ENCODE measurements around the gene E2F4. TPM values are rescaled to one million over a fixed set of nuclear protein-coding genes. Genes with fewer than 3 reads are reported as not detected.

The E2F4 gene
- total and polyA plus RNA-seq, 2 of the 13 experiments (the other 11 are each of a cell fraction or from before 2014, with no cell fraction given), result 84.8 to 91.2 TPM

- TF ChIP-seq IRX3 (CRISPR knock-in tag; IDR thresholded peaks at IDR 0.05; ENCODE audit: borderline replicate concordance, low read depth) (0 out of 2 replicates have a peak, but pooled peaks have one; percentile 14), ZBTB40 (IDR thresholded peaks at IDR 0.05) (no peak), ZBTB40 (CRISPR knock-in tag; IDR thresholded peaks at IDR 0.05) (no peak), ZNF563 (CRISPR knock-in tag; IDR thresholded peaks at IDR 0.05) (peak; percentile 32; the same call in 1 of the 2 replicates), HES4 (CRISPR knock-in tag; IDR thresholded peaks at IDR 0.05; ENCODE audit: borderline replicate concordance) (peak; percentile 86; the same call in 1 of the 2 replicates), AGO2 (optimal IDR thresholded peaks at IDR 0.05; ENCODE audit: low read depth, low read length) (no peak), ZNF275 (CRISPR knock-in tag; IDR thresholded peaks at IDR 0.05; ENCODE audit: borderline replicate concordance) (no peak), JDP2 (CRISPR knock-in tag; IDR thresholded peaks at IDR 0.05; ENCODE audit: borderline replicate concordance) (no peak), ZNF580 (CRISPR knock-in tag; IDR thresholded peaks at IDR 0.05; ENCODE audit: borderline replicate concordance, low read depth) (no peak), TRAFD1 (CRISPR knock-in tag; IDR thresholded peaks at IDR 0.05; ENCODE audit: borderline replicate concordance) (no peak), ZNF234 (CRISPR knock-in tag; conservative IDR thresholded peaks at IDR 0.05) (no peak), MTA1 (CRISPR knock-in tag; IDR thresholded peaks at IDR 0.05; ENCODE audit: borderline replicate concordance) (no peak; the same call in 1 of the 2 replicates), EZH2 (conservative IDR thresholded peaks at IDR 0.05; ENCODE audit: low read depth, low read length) (no peak), MTA3 (CRISPR knock-in tag; IDR thresholded peaks at IDR 0.05) (no peak), ATF4 (CRISPR knock-in tag; IDR thresholded peaks at IDR 0.05) (no peak)
These were observed 7.4 kb upstream of the E2F4 start (continued) for GRCh38 chr16:67184453-67184994.
